Kidney (tissue), 14 donors: ENCODE data around the gene JAK1. TPM values are rescaled to one million over a fixed set of nuclear protein-coding genes. Genes with fewer than 3 reads are reported as not detected.

ENCODE experiments used
- DNase-seq, 5 donors: peaks; one replicate each; pipeline ENCODE4 v3.0.0-alpha.2; 2013 to 2020
- FAIRE-seq: peaks from 2 replicates; lab custom pipeline; 2012; peaks lifted over from hg19 to GRCh38; lab: Jason Lieb, UNC
- H3K27ac ChIP-seq, 2 donors: one replicate each; pipeline ENCODE4 v1.7.0; 2013; ENCODE audit warnings: low read depth in 2 of 2, low read length in 2 of 2, inconsistent platforms in 1 of 2
- H3K27me3 ChIP-seq: one replicate; pipeline ENCODE4 v1.7.1; 2013; ENCODE audit warnings: low read length, inconsistent platforms; ENCODE audit not compliant: control insufficient read depth, insufficient read depth
- H3K36me3 ChIP-seq, 3 donors: one replicate each; pipeline versions ENCODE4 v1.7.0 to v1.7.1; 2013; ENCODE audit warnings: low read length in 3 of 3, control low read depth in 1 of 3, inconsistent platforms in 1 of 3; ENCODE audit not compliant: insufficient read depth in 3 of 3, control insufficient read depth in 2 of 3
- H3K4me1 ChIP-seq, 3 donors: one replicate each; pipeline versions ENCODE4 v1.7.0 to v1.7.1; 2013; ENCODE audit warnings: low read length in 3 of 3, inconsistent platforms in 1 of 3, low read depth in 1 of 3; ENCODE audit not compliant: control insufficient read depth in 2 of 3, insufficient read depth in 2 of 3
- H3K4me3 ChIP-seq, 3 donors: one replicate each; pipeline versions ENCODE4 v1.7.0 to v1.8.1; 2013; ENCODE audit warnings: low read length in 3 of 3, control low read depth in 1 of 3, inconsistent platforms in 1 of 3
- H3K9ac ChIP-seq, 3 donors: one replicate each; pipeline versions ENCODE4 v1.7.0 to v1.7.1; 2013; ENCODE audit warnings: low read length in 3 of 3, control low read depth in 1 of 3, inconsistent platforms in 1 of 3
- H3K9me3 ChIP-seq, 3 donors: one replicate each; pipeline versions ENCODE4 v1.7.0 to v1.7.1; 2013; ENCODE audit warnings: low read length in 3 of 3, control low read depth in 1 of 3, inconsistent platforms in 1 of 3; ENCODE audit not compliant: control insufficient read depth in 2 of 3, insufficient read depth in 1 of 3
- intact Hi-C: fragments of 100-400 bp; cut with DNase I; formaldehyde crosslinking; loops from one replicate; pipeline ENCODE4 v1.11.1; 2022
- polyA plus RNA-seq: library from polyadenylated mRNA; stranded (reverse); fragments of 350-450 nt; fragmentation: Illumina TruSeq; extraction: RNeasy Lipid Tissue Mini Kit (QIAGEN cat#74804); gene quantifications from one replicate; pipeline ENCODE4 v1.2.3, GENCODE V29; 2014; ENCODE audit warnings: low read depth, low replicate concordance; ENCODE audit not compliant: insufficient read depth
- total RNA-seq: library from RNA; stranded (reverse); fragmentation: NEBNext Ultra II Directional; extraction: Animal tissue kit (Norgen Biotek cat#: 25700); gene quantifications from one replicate; pipeline ENCODE4 v1.2.1, GENCODE V29; 2021
- TF ChIP-seq, protein P1 (sequence below): IDR thresholded peaks from 3 replicates; pipeline ENCODE4 v1.5.1; 2012; ENCODE audit warnings: mild to moderate bottlenecking, moderate library complexity, borderline replicate concordance; ENCODE audit not compliant: insufficient read depth; ENCODE audit errors: extremely low read depth
- donor health status: control.
- donor health status: control.
- donor health status: control.
- donor health status: control.
- donor health status: control.
- donor health status: DM: yes; HTN: yes; CAD: no.
- donor health status: Normal renal cell carcinoma (clear cell type).

The JAK1 gene
- total and polyA plus RNA-seq, 2 donors from 2014 or later = 33.6 to 173 TPM

DNA sequence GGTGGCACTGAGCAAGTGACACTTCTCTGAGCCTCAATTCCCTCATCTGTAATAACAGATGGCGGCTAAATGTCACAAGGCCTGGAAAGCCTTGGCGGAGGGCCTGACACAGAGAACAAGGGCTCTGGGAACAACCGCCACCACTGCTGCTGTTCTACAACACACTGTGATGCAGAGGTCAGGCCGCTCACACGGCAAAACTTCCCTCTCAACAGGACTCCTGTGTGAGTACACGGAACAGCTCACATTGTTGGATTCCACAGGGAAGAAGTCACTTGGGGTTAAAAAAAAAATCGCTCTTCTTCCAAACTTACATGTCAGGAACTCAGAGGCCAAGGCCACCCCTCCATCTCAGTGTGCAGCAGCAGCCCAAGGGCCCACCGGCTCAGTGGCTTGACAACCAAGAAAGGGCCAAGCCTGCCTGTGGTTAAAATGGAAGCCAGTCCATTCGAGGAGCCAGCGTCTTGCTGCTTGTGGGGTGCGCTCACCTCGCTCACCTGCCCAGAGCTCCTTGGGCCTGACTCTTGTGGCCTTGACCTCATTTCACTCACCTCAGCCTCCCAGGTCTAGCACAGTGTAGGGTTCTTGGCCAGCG lies 120.4 kb downstream of the JAK1 start:
- H3K36me3 ChIP-seq = peaks cover 4 to 47% (median 35%) of the 10 kb centered on the region in 3 donors
- intact Hi-C loops = no loop called here
- no peaks in the 10 kb centered on the region for H3K27me3 ChIP-seq
- TF ChIP-seq, protein P1, sequence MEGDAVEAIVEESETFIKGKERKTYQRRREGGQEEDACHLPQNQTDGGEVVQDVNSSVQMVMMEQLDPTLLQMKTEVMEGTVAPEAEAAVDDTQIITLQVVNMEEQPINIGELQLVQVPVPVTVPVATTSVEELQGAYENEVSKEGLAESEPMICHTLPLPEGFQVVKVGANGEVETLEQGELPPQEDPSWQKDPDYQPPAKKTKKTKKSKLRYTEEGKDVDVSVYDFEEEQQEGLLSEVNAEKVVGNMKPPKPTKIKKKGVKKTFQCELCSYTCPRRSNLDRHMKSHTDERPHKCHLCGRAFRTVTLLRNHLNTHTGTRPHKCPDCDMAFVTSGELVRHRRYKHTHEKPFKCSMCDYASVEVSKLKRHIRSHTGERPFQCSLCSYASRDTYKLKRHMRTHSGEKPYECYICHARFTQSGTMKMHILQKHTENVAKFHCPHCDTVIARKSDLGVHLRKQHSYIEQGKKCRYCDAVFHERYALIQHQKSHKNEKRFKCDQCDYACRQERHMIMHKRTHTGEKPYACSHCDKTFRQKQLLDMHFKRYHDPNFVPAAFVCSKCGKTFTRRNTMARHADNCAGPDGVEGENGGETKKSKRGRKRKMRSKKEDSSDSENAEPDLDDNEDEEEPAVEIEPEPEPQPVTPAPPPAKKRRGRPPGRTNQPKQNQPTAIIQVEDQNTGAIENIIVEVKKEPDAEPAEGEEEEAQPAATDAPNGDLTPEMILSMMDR = no peak
- no peak overlapping the region for H3K4me3 ChIP-seq
- no peak overlapping the region for H3K27ac ChIP-seq
- H3K9me3 ChIP-seq = no peaks in the 10 kb centered on the region
- no peak overlapping the region for H3K9ac ChIP-seq
- FAIRE-seq (no peak), DNase-seq (no peak)
- no peaks in the 10 kb centered on the region for H3K4me1 ChIP-seq

DNA sequence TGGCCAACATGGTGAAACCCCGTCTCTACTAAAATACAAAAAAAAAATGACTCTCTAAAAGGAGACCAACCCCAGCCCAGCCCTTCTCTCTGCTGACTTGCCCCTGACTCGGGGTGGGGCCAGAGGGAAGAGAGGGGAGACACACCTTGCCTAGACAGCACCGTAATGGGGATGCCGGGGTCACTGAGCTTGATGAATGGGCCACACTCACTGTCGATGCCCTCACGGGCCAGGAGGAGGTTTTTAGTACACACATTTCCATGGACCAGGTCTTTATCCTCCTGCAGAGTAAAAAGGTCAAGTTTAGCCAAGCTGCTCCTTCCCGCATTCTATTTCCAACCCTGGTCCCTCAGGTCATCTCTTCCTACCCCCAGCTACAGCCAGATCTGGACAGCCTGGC lies 121.7 kb downstream of the JAK1 start:
- H3K36me3 ChIP-seq = peaks cover 4 to 53% (median 40%) of the 10 kb centered on the region in 3 donors
- intact Hi-C loops = no loop called here

DNA sequence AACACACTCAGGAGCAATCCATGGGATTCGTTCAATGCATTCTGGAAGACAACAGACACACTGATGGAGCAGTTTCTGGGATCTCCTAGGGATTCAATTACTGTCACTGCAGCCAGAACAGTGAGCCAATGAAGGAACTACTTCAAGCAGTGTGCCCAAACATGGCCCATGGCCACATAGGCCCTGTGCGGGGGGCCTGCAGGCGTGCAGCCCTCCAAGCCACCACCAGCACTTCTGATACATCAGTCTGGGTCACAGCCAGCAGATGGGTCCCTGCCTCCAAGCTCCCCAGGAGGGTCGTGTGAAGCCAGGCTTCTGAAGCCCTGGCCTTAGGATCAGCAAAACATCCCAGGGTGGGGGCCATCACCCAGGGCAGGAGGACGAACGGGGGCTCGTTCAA lies 122.2 kb downstream of the JAK1 start:
- no peak overlapping the region for H3K27ac ChIP-seq
- no peak overlapping the region for H3K4me3 ChIP-seq
- intact Hi-C loops = no loop called here
- TF ChIP-seq, protein P1 = no peak
- H3K9me3 ChIP-seq = no peaks in the 10 kb centered on the region
- no peaks in the 10 kb centered on the region for H3K27me3 ChIP-seq
- peaks cover 4 to 56% (median 43%) of the 10 kb centered on the region in 3 donors for H3K36me3 ChIP-seq
- H3K4me1 ChIP-seq = no peaks in the 10 kb centered on the region
- H3K9ac ChIP-seq = no peak overlapping the region
- DNase-seq (no peak), FAIRE-seq (no peak)

More for the DNA sequence above, 121.7 kb downstream of the JAK1 start:
- no peak overlapping the region for H3K27ac ChIP-seq
- no peak overlapping the region for H3K9ac ChIP-seq
- no peaks in the 10 kb centered on the region for H3K4me1 ChIP-seq
- TF ChIP-seq, protein P1 = no peak
- no peaks in the 10 kb centered on the region for H3K27me3 ChIP-seq
- no peaks in the 10 kb centered on the region for H3K9me3 ChIP-seq
- no peak overlapping the region for H3K4me3 ChIP-seq
- DNase-seq = no peak
- no peak for FAIRE-seq

DNA sequence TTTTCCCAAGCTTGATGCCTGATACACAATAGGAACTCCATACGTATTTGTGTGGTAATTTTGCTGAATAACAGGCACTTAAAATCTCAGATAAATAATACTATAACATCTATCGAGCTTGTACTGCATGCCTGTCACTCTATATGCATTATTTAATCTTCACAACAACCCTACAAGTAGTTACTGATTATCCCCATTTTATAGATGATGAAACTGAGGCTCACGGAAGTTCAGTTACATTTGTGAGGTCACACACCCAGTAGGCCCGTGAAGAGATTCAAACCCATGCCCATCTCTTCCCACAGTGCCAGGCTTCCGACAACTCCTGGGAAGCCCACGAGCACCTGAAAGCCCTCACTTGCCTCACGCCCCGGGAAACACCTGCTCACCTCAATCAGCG lies 122.7 kb downstream of the JAK1 start:
- no peaks in the 10 kb centered on the region for H3K9me3 ChIP-seq
- no peak overlapping the region for H3K4me3 ChIP-seq
- DNase-seq (no peak), FAIRE-seq (no peak)
- TF ChIP-seq, protein P1 = no peak
- intact Hi-C loops = no loop called here
- no peaks in the 10 kb centered on the region for H3K27me3 ChIP-seq
- peaks cover 4 to 58% (median 42%) of the 10 kb centered on the region in 3 donors for H3K36me3 ChIP-seq
- H3K27ac ChIP-seq = no peak overlapping the region
- H3K4me1 ChIP-seq = no peaks in the 10 kb centered on the region
- H3K9ac ChIP-seq = no peak overlapping the region
